Islet of Langerhans (tissue), 1 donor: ENCODE measurements around the gene ME1.

Experiments used
- FAIRE-seq: peaks from one replicate; lab custom pipeline; 2011; peaks lifted over from hg19 to GRCh38; lab: Jason Lieb, UNC

ME1 gene

GRCh38 chr6:83190626-83191025 is 240.2 kb downstream of the ME1 start:
- FAIRE-seq: no peak

DNA sequence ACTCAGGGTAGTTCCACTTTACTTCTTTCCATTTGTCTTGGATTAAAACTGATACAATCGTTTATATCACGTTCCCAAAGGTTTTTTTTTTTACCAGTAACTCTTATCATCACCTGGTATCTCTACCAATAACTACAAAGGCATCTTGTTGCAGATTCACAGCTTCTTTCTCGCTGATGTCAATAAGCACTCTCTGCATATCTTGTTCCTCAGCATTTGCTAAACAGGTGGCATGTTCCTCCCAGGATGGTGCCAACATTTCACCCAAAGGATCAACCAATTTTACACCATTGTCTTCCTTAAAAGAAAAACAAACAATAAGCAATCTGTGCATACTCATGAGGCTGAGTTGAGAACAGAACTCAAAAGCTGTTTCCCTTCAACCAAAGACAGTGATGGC is 242.3 kb downstream of the ME1 start:
- no peak for FAIRE-seq

GRCh38 chr6:83185096-83185495 is 245.8 kb downstream of the ME1 start:
- no peak for FAIRE-seq

DNA sequence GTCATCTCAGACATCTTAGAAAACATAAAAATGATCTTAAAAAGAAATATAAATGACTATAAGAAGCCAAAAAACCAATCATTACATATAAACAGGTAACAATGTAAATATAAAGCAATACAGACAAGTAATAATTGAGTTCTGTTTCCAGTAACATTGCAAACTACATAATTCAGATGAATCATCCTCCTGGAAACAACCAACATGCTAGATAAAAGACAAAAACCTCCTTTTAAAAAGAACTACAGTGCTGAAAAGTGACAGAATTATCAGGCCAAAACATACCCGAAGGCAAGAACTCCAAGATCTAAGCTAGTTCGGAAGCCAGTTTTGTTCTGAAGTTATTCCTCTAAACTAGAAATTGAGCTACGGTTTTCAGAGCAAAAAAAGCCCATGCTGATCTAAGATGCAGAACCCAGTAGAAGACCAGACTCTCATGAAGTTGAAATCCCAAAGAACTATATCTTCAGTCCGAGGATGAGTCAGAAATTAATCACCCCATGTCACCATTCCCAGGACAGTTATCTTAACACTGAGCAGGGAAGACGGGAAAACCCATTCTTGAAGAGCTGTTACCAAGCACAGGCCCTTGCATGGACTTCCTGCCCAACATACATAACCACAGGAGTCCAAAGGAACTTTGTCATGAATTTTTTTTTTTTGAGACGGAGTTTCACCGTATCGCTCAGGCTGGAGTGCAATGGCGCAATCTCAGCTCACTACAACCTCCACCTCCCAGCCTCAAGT is 247.6 kb downstream of the ME1 start:
- no peak for FAIRE-seq

DNA sequence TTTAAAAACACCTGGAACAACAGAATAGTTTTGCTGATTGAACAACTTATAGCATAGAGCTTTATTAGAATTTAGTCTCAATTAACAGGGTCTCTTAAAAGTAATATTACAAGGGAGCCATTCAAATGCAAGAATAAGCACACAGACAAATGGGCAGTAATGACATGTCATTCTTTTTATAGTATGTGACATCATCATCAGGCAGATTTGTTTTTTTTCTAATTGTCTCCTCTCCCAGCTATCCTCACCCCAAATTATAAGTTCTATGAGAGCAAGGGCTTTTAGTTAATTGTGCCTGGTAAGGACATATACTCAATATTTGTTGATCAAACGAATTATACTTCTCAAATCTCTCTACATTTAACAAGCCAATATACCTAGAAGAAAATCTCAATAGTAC is 248.7 kb downstream of the ME1 start:
- FAIRE-seq: peak; percentile 94

- FAIRE-seq: no peak
These were observed 250.4 kb downstream of the ME1 start for GRCh38 chr6:83180426-83180950.

DNA sequence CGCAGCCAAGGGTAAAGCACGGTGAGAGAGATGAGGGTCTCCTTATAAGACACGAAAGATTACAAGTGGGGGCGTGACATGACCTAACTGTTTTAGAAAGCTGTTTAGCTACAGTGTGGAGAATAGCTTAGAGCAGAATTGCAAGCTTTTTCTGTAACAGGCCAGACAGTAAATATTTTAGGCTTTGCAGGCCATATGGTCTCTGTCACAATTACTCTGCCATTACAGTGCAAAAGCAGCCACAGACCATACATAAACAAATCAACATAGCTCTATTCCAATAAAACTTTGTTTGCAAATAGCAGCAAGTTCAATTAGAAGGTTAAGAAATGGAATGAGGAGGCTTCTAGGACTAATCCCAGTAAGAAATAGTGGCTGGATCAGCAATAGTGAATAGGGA is 254.6 kb downstream of the ME1 start:
- no peak for FAIRE-seq

- FAIRE-seq: no peak
These were observed 261.3 kb downstream of the ME1 start for GRCh38 chr6:83169511-83169910.

DNA sequence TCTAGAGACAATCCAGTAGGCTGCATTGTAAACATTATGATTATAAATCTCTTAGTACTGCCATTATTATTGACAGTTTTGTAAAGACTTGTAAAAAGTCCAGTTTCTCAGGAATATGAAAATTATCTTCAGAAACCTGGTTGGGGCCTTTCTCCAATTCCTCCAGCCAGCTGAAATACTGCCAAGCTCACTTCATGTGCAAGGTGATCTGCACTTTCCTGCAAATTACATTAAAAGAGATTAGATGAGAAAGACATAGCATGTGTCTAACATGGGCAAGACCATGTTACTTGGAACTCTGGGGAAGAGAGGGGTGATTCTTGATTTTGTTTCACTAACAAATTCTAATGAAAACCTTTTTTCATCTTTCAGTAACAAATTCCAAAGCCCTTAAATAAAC is 261.7 kb downstream of the ME1 start:
- FAIRE-seq: no peak

- no peak for FAIRE-seq
These were observed 262.3 kb downstream of the ME1 start for GRCh38 chr6:83168556-83168955.

- no peak for FAIRE-seq
These were observed 263.0 kb downstream of the ME1 start for GRCh38 chr6:83167726-83168278.
